ENCODE measurements around the gene IQCF2.
"Not testable (repeated sequence)": the region's sequence is repeated elsewhere in the genome, so short reads cannot be mapped to it uniquely, and the experiment has no call there.

Gene IQCF2

DNA sequence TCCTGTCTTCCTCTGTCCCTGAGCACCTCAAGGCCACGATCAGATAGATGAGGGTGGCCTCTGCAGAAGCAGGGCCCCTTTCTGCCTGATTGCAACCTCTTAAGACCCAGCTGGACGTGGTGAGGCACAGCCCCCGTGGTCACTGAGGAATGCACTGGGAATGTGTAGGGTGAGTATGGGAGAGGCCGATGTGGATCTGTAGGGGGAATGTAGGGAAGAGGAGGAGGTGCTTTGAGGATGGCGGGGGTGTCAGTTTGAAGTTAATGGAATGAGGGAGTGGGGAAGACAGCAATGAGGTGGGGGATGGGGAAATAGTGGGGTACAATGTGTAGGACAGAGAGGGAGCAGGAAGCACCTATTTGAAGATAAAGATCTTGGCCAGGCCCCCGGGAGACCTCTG lies 14.8 kb downstream of the IQCF2 start:
- DNase-seq (ENCODE audit: low read depth in 2 of 3, low spot score in 2 of 3): no peak

DNA sequence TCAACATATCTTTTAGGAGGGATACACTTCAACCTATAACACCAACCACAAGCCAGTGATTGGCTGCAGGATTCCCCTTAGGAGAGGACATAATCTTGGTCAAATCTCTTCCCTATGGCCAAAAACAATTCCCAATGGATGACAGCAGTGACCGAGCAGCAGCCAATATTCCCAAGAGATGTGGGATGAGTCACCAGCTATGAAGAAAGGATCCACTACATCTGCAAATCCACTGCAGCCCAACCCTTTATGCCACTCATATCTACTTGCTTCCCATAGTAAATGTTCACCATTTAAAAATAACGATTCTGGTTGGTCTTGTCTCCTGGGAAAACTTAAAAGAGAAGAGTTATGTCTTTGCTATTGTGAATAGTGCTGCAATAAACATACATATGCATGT lies 18.5 kb downstream of the IQCF2 start:
- no peak for DNase-seq (ENCODE audit: low read depth in 2 of 3, low spot score in 2 of 3)

DNA sequence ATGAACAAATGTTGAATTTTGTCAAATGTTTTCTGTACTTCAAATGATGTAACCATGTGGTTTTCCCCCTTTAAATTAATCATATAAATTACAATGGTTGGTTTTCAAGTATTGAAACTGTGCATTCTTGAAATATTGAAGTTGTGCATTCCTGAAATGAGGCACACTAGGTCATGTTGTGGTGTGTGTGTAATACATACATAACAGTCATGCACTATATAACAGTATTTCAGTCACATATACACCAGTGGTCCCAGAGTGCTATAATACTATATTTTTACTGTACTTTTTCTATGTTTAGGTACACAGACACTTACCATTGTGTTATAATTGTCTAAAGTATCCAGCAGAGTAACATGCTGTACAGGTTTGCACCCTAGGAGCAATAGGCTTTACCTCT lies 25.0 kb downstream of the IQCF2 start:
- DNase-seq (ENCODE audit: low read depth in 2 of 3, low spot score in 2 of 3): no peak

GRCh38 chr3:51887620-51888019 lies 26.2 kb downstream of the IQCF2 start:
- no peak for DNase-seq (ENCODE audit: low read depth in 2 of 3, low spot score in 2 of 3)

- no peak for DNase-seq (ENCODE audit: low read depth in 2 of 3, low spot score in 2 of 3)
These were observed 27.2 kb downstream of the IQCF2 start for GRCh38 chr3:51888463-51889105.

GRCh38 chr3:51891242-51892039 lies 30.0 kb downstream of the IQCF2 start:
- DNase-seq (ENCODE audit: low read depth in 2 of 3, low spot score in 2 of 3): no peak

DNA sequence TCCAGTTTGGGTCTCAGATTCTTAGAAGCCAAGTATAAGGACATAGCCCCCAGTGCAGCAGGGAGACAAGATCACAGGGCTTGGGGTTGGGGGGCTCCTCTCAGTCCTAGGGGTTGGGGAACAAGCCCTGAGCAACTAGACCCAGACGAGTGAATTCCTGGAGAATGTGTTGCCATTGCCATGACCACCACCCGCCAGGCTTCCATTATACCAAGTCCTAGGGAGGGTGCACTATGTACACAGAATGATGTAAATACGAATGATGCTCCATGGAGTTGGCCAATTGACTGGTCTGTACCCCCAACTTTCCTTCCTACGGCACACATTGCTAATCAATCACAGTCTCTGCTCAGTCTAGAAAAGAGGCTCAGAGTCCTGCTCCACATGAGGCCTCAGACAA lies 33.0 kb downstream of the IQCF2 start:
- no peak for DNase-seq (ENCODE audit: low read depth in 2 of 3, low spot score in 2 of 3)

DNA sequence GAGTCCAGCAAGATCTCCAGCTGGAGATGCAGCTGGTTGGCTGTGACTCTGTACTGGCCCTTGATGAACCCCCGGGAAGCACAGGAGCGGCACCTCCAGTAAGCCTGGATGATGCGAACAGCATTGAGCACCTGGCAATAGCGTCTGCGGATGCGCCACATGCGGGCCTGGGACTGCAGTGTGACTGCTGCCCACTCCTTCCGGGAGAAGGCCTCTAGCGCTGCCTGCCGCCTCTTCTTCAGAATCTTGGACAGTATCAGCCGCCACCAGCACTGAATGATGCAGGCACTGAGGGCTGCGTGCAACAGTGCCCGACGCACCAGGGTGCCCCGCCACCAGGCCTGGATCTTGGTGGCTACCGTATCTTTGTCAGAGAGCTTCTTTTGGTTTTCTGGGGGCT lies 33.5 kb downstream of the IQCF2 start:
- no peak for DNase-seq (ENCODE audit: low read depth in 2 of 3, low spot score in 2 of 3)

- no peak for DNase-seq (ENCODE audit: low read depth in 2 of 3, low spot score in 2 of 3)
These were observed 35.3 kb downstream of the IQCF2 start for GRCh38 chr3:51896607-51897305.

DNA sequence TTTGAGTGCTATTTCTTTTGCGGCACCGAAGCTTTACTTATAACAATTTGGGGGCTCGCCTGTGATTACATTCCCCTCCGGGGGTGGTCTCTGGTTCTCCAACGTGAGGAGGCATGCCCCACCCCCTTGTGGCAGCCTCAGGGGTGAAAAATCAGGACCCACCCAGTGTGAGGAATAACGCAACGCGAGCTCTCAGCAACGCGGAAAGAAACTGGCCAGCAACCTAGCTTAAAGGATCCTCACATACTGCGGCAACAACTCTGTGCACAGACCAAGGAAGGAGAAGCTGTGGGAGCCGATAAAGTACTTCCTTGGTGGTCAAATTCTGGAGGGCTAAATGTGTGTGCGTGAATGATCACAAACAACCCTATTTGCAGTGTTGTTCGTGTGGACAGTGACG lies 36.0 kb downstream of the IQCF2 start:
- no peak for DNase-seq (ENCODE audit: low read depth in 2 of 3, low spot score in 2 of 3)

- not testable (repeated sequence) for DNase-seq (ENCODE audit: low read depth in 2 of 3, low spot score in 2 of 3)
These were observed 38.6 kb downstream of the IQCF2 start for GRCh38 chr3:51900043-51900442.

DNA sequence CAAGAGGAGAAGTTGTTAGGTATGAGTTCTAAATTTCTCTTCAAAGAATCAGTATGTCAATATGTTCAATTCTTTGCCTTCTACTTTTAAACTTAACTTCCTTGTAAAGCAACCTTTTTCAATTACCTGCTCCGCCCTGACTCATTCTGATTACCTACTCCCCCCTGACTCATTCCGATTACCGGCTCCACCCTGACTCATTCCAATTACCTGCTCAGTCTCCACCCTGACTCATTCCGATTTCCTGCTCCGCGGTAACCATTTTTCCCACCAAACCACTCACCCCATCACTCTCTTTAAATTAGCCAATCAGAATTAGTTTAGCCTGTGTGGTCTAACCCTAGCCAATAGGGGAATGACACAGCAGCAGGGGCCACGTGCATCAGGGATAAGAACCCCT lies 40.9 kb downstream of the IQCF2 start:
- peak in 1 of 3 experiments; percentile 5 for DNase-seq (ENCODE audit: low read depth in 2 of 3, low spot score in 2 of 3)

DNA sequence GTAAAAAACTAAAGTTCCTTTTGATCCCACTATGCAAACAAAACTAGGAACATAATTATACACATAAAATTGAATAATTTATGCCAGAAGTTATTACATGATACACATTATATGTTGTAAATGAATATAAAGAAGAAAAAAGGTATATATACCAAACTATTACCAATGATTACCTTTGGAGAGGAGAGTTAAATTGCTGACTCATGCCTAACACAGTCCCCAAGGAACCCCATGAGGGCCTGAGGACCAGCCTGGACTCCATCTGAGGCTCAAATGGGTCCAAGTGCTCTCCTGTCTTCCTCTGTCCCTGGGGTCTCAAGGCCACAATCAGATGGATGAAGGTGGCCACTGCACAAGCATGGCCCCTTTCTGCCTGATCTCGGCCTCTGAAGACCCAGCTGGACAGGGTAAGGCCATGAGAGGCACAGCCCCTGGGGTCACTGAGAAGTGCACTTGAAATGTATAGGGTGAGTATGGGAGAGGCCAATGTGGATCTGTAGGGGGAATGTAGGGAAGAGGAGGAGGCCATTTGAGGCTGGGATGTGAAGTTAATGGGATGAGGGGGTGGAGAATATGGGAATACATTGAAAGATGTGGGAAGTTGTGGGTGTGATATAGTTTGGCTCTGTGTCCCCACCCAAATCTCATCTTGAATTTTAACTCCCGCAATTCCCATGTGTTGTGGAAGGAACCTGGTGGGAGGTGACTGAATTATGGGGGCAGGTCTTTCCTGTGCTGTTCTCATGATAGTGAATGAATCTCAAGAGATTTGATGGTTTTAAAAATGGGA lies 42.8 kb downstream of the IQCF2 start:
- DNase-seq (ENCODE audit: low read depth in 2 of 3, low spot score in 2 of 3): no peak

DNA sequence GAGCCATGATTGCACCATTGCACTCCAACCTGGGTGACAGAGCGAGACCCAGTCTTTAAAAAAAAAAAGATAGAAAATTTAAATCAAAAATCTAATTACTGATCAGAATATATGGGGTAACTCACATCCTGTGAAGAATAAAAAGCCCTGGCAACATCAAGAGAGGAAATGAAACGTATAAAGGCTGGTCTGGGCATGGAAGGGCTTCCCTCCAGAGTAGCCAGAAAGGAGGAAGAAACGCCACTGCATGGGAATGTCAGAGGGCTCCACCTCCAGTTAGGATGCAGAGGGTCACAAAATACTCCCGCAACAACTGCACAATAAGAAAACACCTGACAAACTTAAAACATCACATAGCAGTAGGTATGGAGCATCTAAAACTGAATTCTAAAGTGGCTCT lies 46.6 kb downstream of the IQCF2 start:
- no peak for DNase-seq (ENCODE audit: low read depth in 2 of 3, low spot score in 2 of 3)
